ENCODE measurements around the gene SNRPB2. TPM values are rescaled to one million over a fixed set of nuclear protein-coding genes. Genes with fewer than 3 reads are reported as not detected.

Gene SNRPB2
- polyA plus RNA-seq, 1 donor, result 109 TPM

DNA sequence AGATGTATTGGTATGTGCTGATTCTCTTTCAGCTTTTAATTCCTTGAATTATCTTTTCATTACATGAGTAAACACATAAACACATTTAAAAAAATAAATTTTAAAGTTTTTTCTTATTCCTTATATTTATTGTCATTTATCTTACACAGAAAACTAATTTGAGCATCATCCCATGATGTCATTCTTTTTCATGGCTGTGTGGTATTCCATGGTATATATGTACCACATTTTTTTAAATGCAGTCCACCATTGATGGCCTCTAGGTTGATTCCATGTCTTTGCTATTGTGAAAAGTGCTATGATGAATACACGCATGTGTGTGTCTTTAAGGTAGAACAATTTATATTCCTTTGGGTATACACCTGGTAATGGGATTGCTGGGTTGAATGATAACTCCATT, 51.7 kb downstream of the SNRPB2 start:
- DNase-seq, result no peak

DNA sequence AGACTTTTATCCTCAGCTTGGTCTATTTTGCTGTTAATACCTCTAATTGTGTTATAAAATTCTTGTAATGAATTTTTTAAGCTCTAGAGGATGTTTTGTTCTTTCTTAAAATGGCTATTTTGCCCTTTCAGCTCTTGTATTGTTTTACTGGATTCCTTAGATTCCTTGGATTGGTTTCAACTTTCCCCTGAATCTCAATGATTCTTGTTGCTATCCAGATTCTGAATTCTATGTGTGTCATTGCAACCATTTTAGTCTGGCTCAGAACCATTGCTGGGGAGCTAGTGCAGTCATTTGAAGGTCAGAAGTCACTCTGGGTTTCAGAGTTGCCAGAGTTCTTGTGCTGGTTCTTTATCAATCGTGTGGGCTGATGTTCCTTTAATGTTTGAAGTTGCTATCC, 55.4 kb downstream of the SNRPB2 start:
- no peak for DNase-seq

Other genes with a start within 250 kb of the SNRPB2 start
- gene KIF16B, start 156.6 kb upstream of the SNRPB2 start, polyA plus RNA-seq (ENCODE audit: insufficient read length), result 29.3 TPM
- not detected for gene OTOR, start 18.3 kb downstream of the SNRPB2 start, polyA plus RNA-seq (ENCODE audit: insufficient read length)

Measured in left kidney (tissue), 2 donors.